ENCODE measurements around the gene MIEF1.

Gene MIEF1

GRCh38 chr22:39473851-39474250 lies 28.2 kb upstream of the MIEF1 start:
- no CpG with 5 or more reads among the region's 5 CpGs for WGBS (ENCODE audit: extremely low coverage, insufficient coverage, low lambda C conversion rate)
- peaks cover 38% of the 10 kb centered on the region for H3K4me1 ChIP-seq (ENCODE audit: control insufficient read depth, low read depth, low read length)

GRCh38 chr22:39474351-39475111 lies 27.6 kb upstream of the MIEF1 start:
- no peak overlapping the region for H3K4me2 ChIP-seq (ENCODE audit: low read length)
- peak overlapping the region; percentile 47 for H3K9ac ChIP-seq (ENCODE audit: low read length)
- H4K5ac ChIP-seq (ENCODE audit: low read length), result no peak overlapping the region
- H2BK15ac ChIP-seq (replicated peaks; ENCODE audit: low read depth), result no peak overlapping the region
- no peaks in the 10 kb centered on the region for H3K79me2 ChIP-seq (ENCODE audit: control insufficient read depth, insufficient read depth, low read length)
- H3K27ac ChIP-seq (ENCODE audit: low read depth, low read length), result peak overlapping the region; percentile 90
- no peaks in the 10 kb centered on the region for H3K27me3 ChIP-seq (ENCODE audit: insufficient read depth, low read length, poor library complexity)
- H2AK5ac ChIP-seq (ENCODE audit: low read length), result peak overlapping the region; percentile 40
- peak; percentile 98 for DNase-seq
- H4K8ac ChIP-seq (ENCODE audit: low read depth, low read length), result no peak overlapping the region
- peak overlapping the region; percentile 35 for H3K18ac ChIP-seq (ENCODE audit: low read length)
- no peak overlapping the region for H3K4ac ChIP-seq (ENCODE audit: low read depth, low read length)
- H3K79me1 ChIP-seq (ENCODE audit: low read length), result no peaks in the 10 kb centered on the region
- no CpG with 5 or more reads among the region's 11 CpGs for WGBS (ENCODE audit: extremely low coverage, insufficient coverage, low lambda C conversion rate)
- H2BK5ac ChIP-seq (ENCODE audit: low read length), result peak overlapping the region; percentile 71
- H2BK120ac ChIP-seq (ENCODE audit: low read depth, low read length), result peak overlapping the region; percentile 6
- peak overlapping the region; percentile 83 for H3K56ac ChIP-seq (ENCODE audit: low read length)
- no peak overlapping the region for H3K23ac ChIP-seq (ENCODE audit: low read length)
- no peak overlapping the region for H3K4me3 ChIP-seq (ENCODE audit: low read length)
- H3K4me1 ChIP-seq (ENCODE audit: control insufficient read depth, low read depth, low read length), result peaks cover 38% of the 10 kb centered on the region
- no peaks in the 10 kb centered on the region for H3K36me3 ChIP-seq (ENCODE audit: control insufficient read depth, insufficient read depth, low read length)

More at GRCh38 chr22:39473851-39474250, 28.2 kb upstream of the MIEF1 start:
- no peak for DNase-seq
- Histone ChIP-seq H3K4me2 (ENCODE audit: low read length) (no peak overlapping the region), H3K4ac (ENCODE audit: low read depth, low read length) (no peak overlapping the region), H3K4me3 (ENCODE audit: low read length) (no peak overlapping the region), H3K36me3 (ENCODE audit: control insufficient read depth, insufficient read depth, low read length) (no peaks in the 10 kb centered on the region), H3K9ac (ENCODE audit: low read length) (peak overlapping the region; percentile 47), H4K8ac (ENCODE audit: low read depth, low read length) (no peak overlapping the region), H3K23ac (ENCODE audit: low read length) (no peak overlapping the region), H2BK5ac (ENCODE audit: low read length) (peak overlapping the region; percentile 71), H3K79me2 (ENCODE audit: control insufficient read depth, insufficient read depth, low read length) (no peaks in the 10 kb centered on the region), H2BK15ac (replicated peaks; ENCODE audit: low read depth) (no peak overlapping the region), H3K56ac (ENCODE audit: low read length) (peak overlapping the region; percentile 83), H3K27ac (ENCODE audit: low read depth, low read length) (peak overlapping the region; percentile 90), H2AK5ac (ENCODE audit: low read length) (peak overlapping the region; percentile 40), H3K27me3 (ENCODE audit: insufficient read depth, low read length, poor library complexity) (no peaks in the 10 kb centered on the region), H4K5ac (ENCODE audit: low read length) (no peak overlapping the region), H3K79me1 (ENCODE audit: low read length) (no peaks in the 10 kb centered on the region), H3K18ac (ENCODE audit: low read length) (peak overlapping the region; percentile 35), H2BK120ac (ENCODE audit: low read depth, low read length) (peak overlapping the region; percentile 6)

DNA sequence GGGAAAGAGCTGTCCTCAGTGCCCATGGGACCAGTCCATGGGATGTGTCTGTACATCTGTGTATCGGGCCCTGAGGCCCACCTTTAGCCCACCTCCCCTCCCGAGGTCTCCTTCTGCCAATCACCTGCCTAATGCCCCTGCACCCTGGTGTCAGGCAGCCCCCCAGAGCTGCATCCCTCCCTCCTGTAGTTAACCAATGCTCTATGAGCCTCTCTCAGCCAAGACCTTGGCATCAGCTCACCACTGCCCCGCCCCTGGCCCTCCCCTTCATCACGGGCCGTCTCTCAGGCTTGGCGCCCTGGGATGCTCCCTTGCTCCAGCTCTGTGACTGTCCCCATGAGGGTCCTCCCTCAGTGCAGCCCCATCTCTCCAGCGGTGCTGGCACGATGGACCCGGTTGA lies 26.8 kb upstream of the MIEF1 start:
- no peak overlapping the region for H3K4me3 ChIP-seq (ENCODE audit: low read length)
- H3K27ac ChIP-seq (ENCODE audit: low read depth, low read length), result peak overlapping the region; percentile 75
- no CpG with 5 or more reads among the region's 9 CpGs for WGBS (ENCODE audit: extremely low coverage, insufficient coverage, low lambda C conversion rate)

DNA sequence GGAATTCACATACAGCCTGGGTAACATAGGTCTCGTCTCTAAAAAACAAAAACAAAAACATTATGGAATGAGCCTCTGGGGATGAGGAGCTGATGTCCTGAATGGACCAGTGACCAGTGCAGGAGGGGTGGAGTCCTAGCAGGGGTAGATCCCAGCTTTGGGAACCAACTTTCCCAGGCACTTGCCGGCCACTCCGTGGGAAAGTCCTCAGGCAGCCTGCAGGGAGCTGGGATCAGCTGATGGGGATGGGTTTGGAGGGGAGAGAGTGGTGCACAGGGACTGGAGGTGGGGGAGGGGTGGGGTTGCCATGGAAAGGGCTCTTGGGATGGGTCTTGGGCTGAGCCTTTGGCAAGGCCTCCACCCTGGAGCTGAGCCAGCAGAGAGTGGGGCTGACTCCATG lies 26.2 kb upstream of the MIEF1 start:
- DNase-seq, result no peak
- H3K4me1 ChIP-seq (ENCODE audit: control insufficient read depth, low read depth, low read length), result peaks cover 30% of the 10 kb centered on the region

More for the DNA sequence above, 26.8 kb upstream of the MIEF1 start:
- H3K4me1 ChIP-seq (ENCODE audit: control insufficient read depth, low read depth, low read length), result peaks cover 35% of the 10 kb centered on the region
- H3K56ac ChIP-seq (ENCODE audit: low read length), result peak overlapping the region; percentile 75
- H2BK15ac ChIP-seq (replicated peaks; ENCODE audit: low read depth), result no peak overlapping the region
- H3K4ac ChIP-seq (ENCODE audit: low read depth, low read length), result no peak overlapping the region
- no peak overlapping the region for H4K5ac ChIP-seq (ENCODE audit: low read length)
- peak overlapping the region; percentile 15 for H3K9ac ChIP-seq (ENCODE audit: low read length)
- H4K8ac ChIP-seq (ENCODE audit: low read depth, low read length), result no peak overlapping the region
- H2AK5ac ChIP-seq (ENCODE audit: low read length), result no peak overlapping the region
- no peak overlapping the region for H2BK120ac ChIP-seq (ENCODE audit: low read depth, low read length)
- H3K27me3 ChIP-seq (ENCODE audit: insufficient read depth, low read length, poor library complexity), result no peaks in the 10 kb centered on the region
- H2BK5ac ChIP-seq (ENCODE audit: low read length), result peak overlapping the region; percentile 17
- no peak overlapping the region for H3K23ac ChIP-seq (ENCODE audit: low read length)
- H3K36me3 ChIP-seq (ENCODE audit: control insufficient read depth, insufficient read depth, low read length), result no peaks in the 10 kb centered on the region
- peak overlapping the region; percentile 14 for H3K18ac ChIP-seq (ENCODE audit: low read length)
- no peak overlapping the region for H3K4me2 ChIP-seq (ENCODE audit: low read length)
- no peaks in the 10 kb centered on the region for H3K79me2 ChIP-seq (ENCODE audit: control insufficient read depth, insufficient read depth, low read length)
- no peak for DNase-seq
- H3K79me1 ChIP-seq (ENCODE audit: low read length), result no peaks in the 10 kb centered on the region

DNA sequence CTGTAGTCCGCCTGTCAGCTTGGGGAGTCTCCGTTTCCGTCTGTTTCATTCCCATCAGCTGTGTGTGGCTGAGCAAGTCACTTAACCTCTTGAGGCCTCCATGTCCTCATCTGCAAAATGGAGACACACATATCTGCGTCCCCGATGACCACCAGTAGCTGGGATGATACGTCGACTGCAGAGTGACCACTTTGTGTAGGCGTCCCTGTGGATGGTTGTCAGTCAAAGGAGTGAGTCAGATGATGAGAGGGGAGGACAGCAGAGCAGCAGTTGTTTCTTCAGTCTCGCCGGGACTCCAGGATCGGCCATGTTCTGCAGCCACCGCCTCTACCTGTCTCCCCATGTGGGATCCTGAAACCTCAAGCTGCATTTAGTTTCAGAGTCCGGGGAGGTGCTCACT lies 25.4 kb upstream of the MIEF1 start:
- Histone ChIP-seq H3K9ac (ENCODE audit: low read length) (no peak overlapping the region), H3K4me3 (ENCODE audit: low read length) (no peak overlapping the region), H3K79me2 (ENCODE audit: control insufficient read depth, insufficient read depth, low read length) (no peaks in the 10 kb centered on the region), H3K23ac (ENCODE audit: low read length) (no peak overlapping the region), H3K27ac (ENCODE audit: low read depth, low read length) (no peak overlapping the region), H3K4me1 (ENCODE audit: control insufficient read depth, low read depth, low read length) (peaks cover 25% of the 10 kb centered on the region), H2BK5ac (ENCODE audit: low read length) (no peak overlapping the region), H4K8ac (ENCODE audit: low read depth, low read length) (no peak overlapping the region), H3K18ac (ENCODE audit: low read length) (no peak overlapping the region), H3K27me3 (ENCODE audit: insufficient read depth, low read length, poor library complexity) (no peaks in the 10 kb centered on the region), H3K56ac (ENCODE audit: low read length) (no peak overlapping the region), H2AK5ac (ENCODE audit: low read length) (no peak overlapping the region), H2BK15ac (replicated peaks; ENCODE audit: low read depth) (no peak overlapping the region), H3K79me1 (ENCODE audit: low read length) (no peaks in the 10 kb centered on the region), H3K4ac (ENCODE audit: low read depth, low read length) (no peak overlapping the region), H2BK120ac (ENCODE audit: low read depth, low read length) (no peak overlapping the region), H3K4me2 (ENCODE audit: low read length) (no peak overlapping the region), H3K36me3 (ENCODE audit: control insufficient read depth, insufficient read depth, low read length) (no peaks in the 10 kb centered on the region), H4K5ac (ENCODE audit: low read length) (no peak overlapping the region)
- DNase-seq, result no peak
- no CpG with 5 or more reads among the region's 13 CpGs for WGBS (ENCODE audit: extremely low coverage, insufficient coverage, low lambda C conversion rate)

More for the DNA sequence above, 26.2 kb upstream of the MIEF1 start:
- WGBS (ENCODE audit: extremely low coverage, insufficient coverage, low lambda C conversion rate), result no CpG with 5 or more reads among the region's 3 CpGs
- no peaks in the 10 kb centered on the region for H3K79me2 ChIP-seq (ENCODE audit: control insufficient read depth, insufficient read depth, low read length)
- H3K4me3 ChIP-seq (ENCODE audit: low read length), result no peak overlapping the region
- H2AK5ac ChIP-seq (ENCODE audit: low read length), result no peak overlapping the region
- H3K4ac ChIP-seq (ENCODE audit: low read depth, low read length), result no peak overlapping the region
- no peak overlapping the region for H4K8ac ChIP-seq (ENCODE audit: low read depth, low read length)
- no peaks in the 10 kb centered on the region for H3K27me3 ChIP-seq (ENCODE audit: insufficient read depth, low read length, poor library complexity)
- no peak overlapping the region for H2BK15ac ChIP-seq (replicated peaks; ENCODE audit: low read depth)
- no peaks in the 10 kb centered on the region for H3K36me3 ChIP-seq (ENCODE audit: control insufficient read depth, insufficient read depth, low read length)
- H3K9ac ChIP-seq (ENCODE audit: low read length), result no peak overlapping the region
- H3K18ac ChIP-seq (ENCODE audit: low read length), result no peak overlapping the region
- no peaks in the 10 kb centered on the region for H3K79me1 ChIP-seq (ENCODE audit: low read length)
- H3K23ac ChIP-seq (ENCODE audit: low read length), result no peak overlapping the region
- H2BK120ac ChIP-seq (ENCODE audit: low read depth, low read length), result no peak overlapping the region
- H3K27ac ChIP-seq (ENCODE audit: low read depth, low read length), result no peak overlapping the region
- H3K56ac ChIP-seq (ENCODE audit: low read length), result no peak overlapping the region
- no peak overlapping the region for H4K5ac ChIP-seq (ENCODE audit: low read length)
- H3K4me2 ChIP-seq (ENCODE audit: low read length), result no peak overlapping the region
- no peak overlapping the region for H2BK5ac ChIP-seq (ENCODE audit: low read length)

Measured in mesendoderm (in vitro differentiated cells).